HT1080 (cell line): Measurements from ENCODE around the gene EPHB2. TPM values are rescaled to one million over a fixed set of nuclear protein-coding genes. Genes with fewer than 3 reads are reported as not detected.

Source experiments
- DNase-seq: peaks from one replicate; pipeline ENCODE4 v3.0.0-alpha.2; 2015; ENCODE audit warnings: low read depth
- total RNA-seq: library from RNA; depleted of rRNA; stranded (reverse); fragments of >200 nt; shearing (Covaris generic); gene quantifications from 2 replicates; pipeline ENCODE4 v1.2.3, GENCODE V29; 2014

Gene EPHB2
- total RNA-seq, 1 experiment from 2014 or later = 90.3 TPM

- no peak for DNase-seq
Observed at GRCh38 chr1:22877112-22877915, 166.7 kb downstream of the EPHB2 start.

DNA sequence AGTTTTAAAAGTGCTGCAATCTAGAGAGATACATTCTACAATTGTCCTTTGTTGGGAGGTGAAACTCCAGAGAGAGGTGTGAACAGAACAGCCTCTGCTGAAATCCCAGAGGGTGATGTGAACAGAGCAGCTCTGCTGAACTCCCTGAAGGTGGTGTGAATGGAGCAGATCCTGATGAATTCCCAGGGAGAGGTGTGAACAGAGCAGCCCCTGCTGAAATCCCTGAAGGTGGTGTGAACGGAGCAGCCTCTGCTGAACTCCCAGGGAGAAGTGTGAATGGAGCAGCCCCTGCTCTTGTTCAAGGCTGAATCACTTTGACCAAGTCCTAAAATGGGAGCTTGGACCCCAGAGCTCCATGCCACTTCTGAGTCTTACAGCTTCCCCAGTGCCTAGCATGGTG is 167.3 kb downstream of the EPHB2 start:
- DNase-seq = no peak

GRCh38 chr1:22878626-22879025 is 168.0 kb downstream of the EPHB2 start:
- DNase-seq = no peak

GRCh38 chr1:22879445-22879844 is 168.8 kb downstream of the EPHB2 start:
- DNase-seq = no peak

- peak; percentile 87 for DNase-seq
Observed at GRCh38 chr1:22880174-22880601, 169.5 kb downstream of the EPHB2 start.

DNA sequence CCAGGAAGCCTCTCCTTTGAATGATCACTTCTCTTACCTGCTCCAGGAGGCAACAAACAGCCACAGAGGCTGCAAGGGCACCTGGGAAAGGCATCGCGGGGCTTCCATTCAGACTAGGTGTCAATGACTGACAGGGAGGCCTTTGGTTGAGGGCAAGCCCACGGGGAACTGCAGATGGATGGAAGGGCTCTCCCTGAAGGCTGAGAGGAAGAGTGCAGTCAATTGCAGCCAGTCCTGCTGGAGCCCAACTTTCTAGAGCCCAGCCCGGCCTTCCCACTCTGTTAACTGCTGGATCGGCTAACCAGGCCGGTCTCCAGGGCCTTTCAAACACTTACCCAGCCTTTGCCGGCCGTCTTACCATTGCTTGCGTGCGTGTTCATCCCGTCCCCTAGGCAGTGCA is 172.8 kb downstream of the EPHB2 start:
- no peak for DNase-seq

GRCh38 chr1:22884806-22885530 is 174.3 kb downstream of the EPHB2 start:
- DNase-seq = no peak

- no peak for DNase-seq
Observed at GRCh38 chr1:22886211-22886610, 175.6 kb downstream of the EPHB2 start.

GRCh38 chr1:22887491-22887890 is 176.9 kb downstream of the EPHB2 start:
- no peak for DNase-seq

DNA sequence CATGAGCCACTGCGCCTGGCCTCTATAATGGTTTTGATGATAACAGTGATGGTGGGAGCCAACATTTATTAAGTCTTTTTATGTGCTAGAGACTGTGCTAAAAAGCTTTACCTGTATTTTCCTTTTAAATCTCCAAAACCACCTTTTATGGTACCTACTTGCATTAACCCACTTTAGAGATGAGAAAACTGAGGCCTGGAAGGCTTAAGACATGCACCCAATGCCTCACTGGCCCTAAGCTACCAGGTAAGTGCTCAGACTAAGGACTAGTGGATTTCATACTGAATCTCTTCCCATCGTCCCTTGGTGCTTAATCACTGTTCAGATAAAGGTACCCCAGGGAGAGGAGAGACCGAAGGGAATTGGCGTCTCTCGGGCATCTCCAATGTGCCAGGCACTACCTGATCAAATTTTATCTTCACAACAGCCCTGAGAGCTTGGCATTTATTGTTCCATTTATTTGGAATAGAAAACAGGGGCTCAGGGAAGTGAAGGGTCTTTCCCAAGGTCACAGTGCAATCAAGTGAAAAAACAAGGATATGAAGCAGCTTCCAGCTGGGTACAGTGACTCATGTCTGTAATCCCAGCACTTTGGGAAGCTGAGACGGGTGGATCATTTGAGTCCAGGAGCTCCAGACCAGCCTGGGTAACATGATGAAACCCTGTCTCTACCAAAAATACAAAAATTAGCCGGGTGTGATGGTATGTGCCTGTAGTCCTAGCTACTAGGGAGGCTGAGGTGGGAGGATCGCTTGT is 177.9 kb downstream of the EPHB2 start:
- peak; percentile 68 for DNase-seq

GRCh38 chr1:22889213-22889827 is 178.7 kb downstream of the EPHB2 start:
- peak; percentile 38 for DNase-seq

GRCh38 chr1:22892789-22893188 is 182.2 kb downstream of the EPHB2 start:
- DNase-seq = no peak

- DNase-seq = no peak
Observed at GRCh38 chr1:22893292-22893691, 182.7 kb downstream of the EPHB2 start.

DNA sequence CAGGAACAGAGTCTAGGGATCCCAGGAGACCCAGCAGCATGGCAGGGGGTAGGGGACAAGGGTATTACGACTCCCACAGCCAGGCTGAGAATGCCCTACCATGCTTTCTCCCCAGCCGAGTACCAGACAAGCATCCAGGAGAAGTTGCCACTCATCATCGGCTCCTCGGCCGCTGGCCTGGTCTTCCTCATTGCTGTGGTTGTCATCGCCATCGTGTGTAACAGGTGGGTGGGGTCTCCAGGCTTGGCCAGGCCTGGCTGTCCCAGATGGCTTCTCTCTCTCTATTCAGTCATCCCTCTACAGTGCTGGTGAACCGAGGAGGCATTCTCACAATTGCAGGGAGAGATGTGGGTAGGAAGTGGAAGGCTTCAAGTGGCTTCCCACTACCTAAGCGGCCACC is 184.7 kb downstream of the EPHB2 start:
- DNase-seq = no peak

GRCh38 chr1:22896184-22896583 is 185.5 kb downstream of the EPHB2 start:
- DNase-seq = no peak

DNA sequence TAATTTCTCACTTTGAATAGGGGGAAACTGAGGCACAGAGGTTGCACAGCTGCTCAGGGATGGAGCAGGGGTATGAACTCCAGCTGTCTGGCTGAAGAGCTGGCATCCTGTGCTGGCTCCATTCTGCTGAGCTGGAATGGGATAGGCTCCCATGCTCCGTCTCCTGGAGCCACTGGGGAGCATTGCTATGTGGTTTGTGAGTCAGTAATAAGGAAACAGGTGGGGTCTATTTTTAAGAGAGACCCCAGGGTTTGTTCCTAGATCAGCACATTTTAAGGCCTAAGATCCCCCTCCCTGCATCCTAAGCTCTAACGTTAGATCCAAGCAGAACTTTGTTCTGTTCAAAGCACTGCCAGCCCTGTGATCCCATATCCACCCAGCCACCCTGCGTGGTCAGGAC is 189.8 kb downstream of the EPHB2 start:
- DNase-seq = no peak

- DNase-seq = peak; percentile 84
Observed at GRCh38 chr1:22903113-22903512, 192.5 kb downstream of the EPHB2 start.

GRCh38 chr1:22906968-22907367 is 196.3 kb downstream of the EPHB2 start:
- no peak for DNase-seq

DNA sequence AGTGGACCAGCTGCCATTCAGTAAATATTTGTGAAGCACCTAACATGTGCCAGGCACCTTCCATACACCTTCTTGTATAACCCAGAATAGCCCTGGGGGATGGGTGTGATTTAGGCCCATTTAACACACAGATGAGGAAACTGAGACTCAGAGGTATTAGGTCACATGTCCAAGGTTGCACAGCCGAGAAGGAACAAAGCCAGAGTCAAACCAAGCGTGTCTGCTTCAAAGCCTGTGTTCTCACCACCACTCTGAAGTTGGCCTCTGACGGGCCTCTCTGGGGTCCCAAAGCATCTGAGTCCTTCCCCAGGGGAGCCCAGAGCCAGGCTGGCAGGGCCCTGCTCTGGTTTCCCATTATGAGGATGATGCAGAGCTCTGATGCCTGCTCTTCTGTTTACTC is 196.9 kb downstream of the EPHB2 start:
- no peak for DNase-seq

GRCh38 chr1:22908880-22909426 is 198.3 kb downstream of the EPHB2 start:
- DNase-seq = no peak

GRCh38 chr1:22910286-22910685 is 199.6 kb downstream of the EPHB2 start:
- no peak for DNase-seq
